HUES6 (cell line): Measurements from ENCODE around the gene SLC9A9.

ENCODE experiments used
- H3K27ac ChIP-seq: 2 replicates; pipeline ENCODE4 v1.7.0; 2013; ENCODE audit warnings: low read depth, mild to moderate bottlenecking, low read length, inconsistent platforms
- H3K27me3 ChIP-seq: 2 replicates; pipeline ENCODE4 v1.6.1; 2013; ENCODE audit warnings: low read length; ENCODE audit not compliant: control insufficient read depth, insufficient read depth
- H3K36me3 ChIP-seq: 2 replicates; pipeline ENCODE4 v1.6.1; 2013; ENCODE audit warnings: low read length; ENCODE audit not compliant: control insufficient read depth, insufficient read depth
- H3K4me1 ChIP-seq: 2 replicates; pipeline ENCODE4 v1.6.1; 2013; ENCODE audit warnings: low read length; ENCODE audit not compliant: control insufficient read depth, insufficient read depth
- H3K4me3 ChIP-seq: 2 replicates; pipeline ENCODE4 v1.5.1; 2013; ENCODE audit warnings: low read depth, low read length
- H3K9ac ChIP-seq: one replicate; pipeline ENCODE4 v1.6.1; 2013; ENCODE audit warnings: mild to moderate bottlenecking, low read length
- H3K9me3 ChIP-seq: 2 replicates; pipeline ENCODE4 v1.6.1; 2013; ENCODE audit warnings: low read depth, low read length; ENCODE audit not compliant: control insufficient read depth, insufficient read depth

Gene SLC9A9

GRCh38 chr3:143668924-143669790, 179.1 kb downstream of the SLC9A9 start:
- H3K27me3 ChIP-seq: no peaks in the 10 kb centered on the region
- no peak overlapping the region for H3K27ac ChIP-seq
- H3K4me1 ChIP-seq: no peaks in the 10 kb centered on the region
- H3K9ac ChIP-seq: no peak overlapping the region
- H3K36me3 ChIP-seq: no peaks in the 10 kb centered on the region
- H3K4me3 ChIP-seq: no peak overlapping the region
- H3K9me3 ChIP-seq: no peaks in the 10 kb centered on the region

GRCh38 chr3:143668385-143668784, 179.9 kb downstream of the SLC9A9 start:
- H3K9ac ChIP-seq: no peak overlapping the region
- no peaks in the 10 kb centered on the region for H3K9me3 ChIP-seq
- H3K4me1 ChIP-seq: no peaks in the 10 kb centered on the region
- H3K27ac ChIP-seq: no peak overlapping the region
- H3K27me3 ChIP-seq: no peaks in the 10 kb centered on the region
- H3K4me3 ChIP-seq: no peak overlapping the region
- H3K36me3 ChIP-seq: no peaks in the 10 kb centered on the region

GRCh38 chr3:143661677-143662076, 186.6 kb downstream of the SLC9A9 start:
- Histone ChIP-seq H3K36me3 (no peaks in the 10 kb centered on the region), H3K27me3 (no peaks in the 10 kb centered on the region), H3K9me3 (peaks cover 6% of the 10 kb centered on the region; the same call in 1 of the 2 replicates), H3K4me1 (peaks cover 5% of the 10 kb centered on the region; the same call in 1 of the 2 replicates), H3K4me3 (no peak overlapping the region), H3K9ac (no peak overlapping the region), H3K27ac (no peak overlapping the region)

GRCh38 chr3:143658861-143659260, 189.4 kb downstream of the SLC9A9 start:
- H3K36me3 ChIP-seq: no peaks in the 10 kb centered on the region
- H3K9me3 ChIP-seq: peaks cover 6% of the 10 kb centered on the region; the same call in 1 of the 2 replicates
- peaks cover 16% of the 10 kb centered on the region for H3K4me1 ChIP-seq
- no peak overlapping the region for H3K4me3 ChIP-seq
- no peaks in the 10 kb centered on the region for H3K27me3 ChIP-seq
- H3K9ac ChIP-seq: no peak overlapping the region
- no peak overlapping the region for H3K27ac ChIP-seq

GRCh38 chr3:143658116-143658515, 190.2 kb downstream of the SLC9A9 start:
- Histone ChIP-seq H3K4me3 (no peak overlapping the region), H3K36me3 (no peaks in the 10 kb centered on the region), H3K27me3 (no peaks in the 10 kb centered on the region)

GRCh38 chr3:143657391-143657790, 190.9 kb downstream of the SLC9A9 start:
- peaks cover 3% of the 10 kb centered on the region; the same call in 1 of the 2 replicates for H3K9me3 ChIP-seq
- no peaks in the 10 kb centered on the region for H3K36me3 ChIP-seq

More at GRCh38 chr3:143658116-143658515, 190.2 kb downstream of the SLC9A9 start:
- no peak overlapping the region for H3K9ac ChIP-seq
- peaks cover 6% of the 10 kb centered on the region; the same call in 1 of the 2 replicates for H3K9me3 ChIP-seq
- H3K4me1 ChIP-seq: peaks cover 16% of the 10 kb centered on the region
- H3K27ac ChIP-seq: no peak overlapping the region

GRCh38 chr3:143654906-143655305, 193.4 kb downstream of the SLC9A9 start:
- no peaks in the 10 kb centered on the region for H3K27me3 ChIP-seq
- no peaks in the 10 kb centered on the region for H3K36me3 ChIP-seq
- H3K4me3 ChIP-seq: no peak overlapping the region
- no peak overlapping the region for H3K27ac ChIP-seq
- H3K9me3 ChIP-seq: no peaks in the 10 kb centered on the region
- H3K4me1 ChIP-seq: peaks cover 16% of the 10 kb centered on the region
- no peak overlapping the region for H3K9ac ChIP-seq

More at GRCh38 chr3:143657391-143657790, 190.9 kb downstream of the SLC9A9 start:
- no peak overlapping the region for H3K9ac ChIP-seq
- no peak overlapping the region for H3K4me3 ChIP-seq
- H3K27me3 ChIP-seq: no peaks in the 10 kb centered on the region
- no peak overlapping the region for H3K27ac ChIP-seq
- H3K4me1 ChIP-seq: peaks cover 16% of the 10 kb centered on the region

- H3K27me3 ChIP-seq: no peaks in the 10 kb centered on the region
- H3K9ac ChIP-seq: no peak overlapping the region
These were observed 194.3 kb downstream of the SLC9A9 start for GRCh38 chr3:143653935-143654334.

GRCh38 chr3:143653493-143653892, 194.8 kb downstream of the SLC9A9 start:
- no peaks in the 10 kb centered on the region for H3K27me3 ChIP-seq
- H3K9ac ChIP-seq: no peak overlapping the region

More at GRCh38 chr3:143653935-143654334, 194.3 kb downstream of the SLC9A9 start:
- Histone ChIP-seq H3K4me1 (peaks cover 17% of the 10 kb centered on the region), H3K27ac (no peak overlapping the region), H3K36me3 (no peaks in the 10 kb centered on the region), H3K9me3 (no peaks in the 10 kb centered on the region), H3K4me3 (no peak overlapping the region)

GRCh38 chr3:143652118-143652517, 196.2 kb downstream of the SLC9A9 start:
- H3K9me3 ChIP-seq: no peaks in the 10 kb centered on the region
- H3K27me3 ChIP-seq: no peaks in the 10 kb centered on the region
- H3K36me3 ChIP-seq: no peaks in the 10 kb centered on the region
- no peak overlapping the region for H3K4me3 ChIP-seq
- H3K27ac ChIP-seq: no peak overlapping the region
- H3K9ac ChIP-seq: no peak overlapping the region
- peaks cover 18% of the 10 kb centered on the region for H3K4me1 ChIP-seq

More at GRCh38 chr3:143653493-143653892, 194.8 kb downstream of the SLC9A9 start:
- H3K9me3 ChIP-seq: no peaks in the 10 kb centered on the region
- peaks cover 18% of the 10 kb centered on the region for H3K4me1 ChIP-seq
- H3K36me3 ChIP-seq: no peaks in the 10 kb centered on the region
- no peak overlapping the region for H3K4me3 ChIP-seq
- H3K27ac ChIP-seq: no peak overlapping the region

- Histone ChIP-seq H3K4me3 (no peak overlapping the region), H3K27ac (no peak overlapping the region), H3K9me3 (no peaks in the 10 kb centered on the region), H3K27me3 (no peaks in the 10 kb centered on the region), H3K36me3 (no peaks in the 10 kb centered on the region), H3K4me1 (peaks cover 5% of the 10 kb centered on the region), H3K9ac (no peak overlapping the region)
These were observed 197.4 kb downstream of the SLC9A9 start for GRCh38 chr3:143650827-143651226.
